ENCODE results near the gene ADGRA3. TPM values are rescaled to one million over a fixed set of nuclear protein-coding genes. Genes with fewer than 3 reads are reported as not detected.

ADGRA3 gene
- total RNA-seq, 6 experiments from 2014 or later, result 25.0 to 146 (median 60.2) TPM

DNA sequence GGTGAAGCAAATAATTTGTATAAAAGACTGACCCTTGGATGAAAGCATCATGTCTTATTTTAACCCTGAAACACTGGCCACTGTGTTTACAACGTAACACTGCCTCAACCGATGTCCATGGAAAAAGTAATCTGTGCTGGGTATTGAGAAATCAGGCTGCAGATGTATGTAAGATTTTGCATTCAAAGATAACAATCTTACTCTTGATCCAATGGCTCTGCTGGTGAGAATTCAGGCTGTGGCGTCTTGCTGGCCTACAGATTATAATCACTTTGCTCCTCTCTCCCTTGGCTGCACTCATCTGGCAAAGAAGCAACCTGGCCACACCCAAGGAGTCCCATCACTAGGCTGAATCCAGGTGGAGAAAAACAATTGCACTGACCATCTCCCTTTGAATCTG is 7.5 kb downstream of the ADGRA3 start:
- TF ChIP-seq, protein P1, sequence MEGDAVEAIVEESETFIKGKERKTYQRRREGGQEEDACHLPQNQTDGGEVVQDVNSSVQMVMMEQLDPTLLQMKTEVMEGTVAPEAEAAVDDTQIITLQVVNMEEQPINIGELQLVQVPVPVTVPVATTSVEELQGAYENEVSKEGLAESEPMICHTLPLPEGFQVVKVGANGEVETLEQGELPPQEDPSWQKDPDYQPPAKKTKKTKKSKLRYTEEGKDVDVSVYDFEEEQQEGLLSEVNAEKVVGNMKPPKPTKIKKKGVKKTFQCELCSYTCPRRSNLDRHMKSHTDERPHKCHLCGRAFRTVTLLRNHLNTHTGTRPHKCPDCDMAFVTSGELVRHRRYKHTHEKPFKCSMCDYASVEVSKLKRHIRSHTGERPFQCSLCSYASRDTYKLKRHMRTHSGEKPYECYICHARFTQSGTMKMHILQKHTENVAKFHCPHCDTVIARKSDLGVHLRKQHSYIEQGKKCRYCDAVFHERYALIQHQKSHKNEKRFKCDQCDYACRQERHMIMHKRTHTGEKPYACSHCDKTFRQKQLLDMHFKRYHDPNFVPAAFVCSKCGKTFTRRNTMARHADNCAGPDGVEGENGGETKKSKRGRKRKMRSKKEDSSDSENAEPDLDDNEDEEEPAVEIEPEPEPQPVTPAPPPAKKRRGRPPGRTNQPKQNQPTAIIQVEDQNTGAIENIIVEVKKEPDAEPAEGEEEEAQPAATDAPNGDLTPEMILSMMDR (IDR thresholded peaks at IDR 0.05), result no peak
- TF ChIP-seq POLR2A (IDR thresholded peaks at IDR 0.05), result no peak
- Histone ChIP-seq H3K4me1 (peaks cover 0 to 37% (median 18%) of the 10 kb centered on the region in 4 donors), H3K4me3 (no peak overlapping the region), H3K27me3 (no peaks in the 10 kb centered on the region), H3K36me3 (no peaks in the 10 kb centered on the region), H3K27ac (no peak overlapping the region), H3K9me3 (no peaks in the 10 kb centered on the region)
- 30% methylated on average over 3 of the region's 3 CpGs for WGBS (ENCODE audit: insufficient coverage, low coverage, low lambda C conversion rate, missing lambda C conversion rate)
- intact Hi-C loops (cut with DNase I), result no loop called here
- DNase-seq (no peak), ATAC-seq (peak in 1 of 4 donors; percentile 24)

GRCh38 chr4:22504922-22505321 is 10.9 kb downstream of the ADGRA3 start:
- no peak overlapping the region for H3K27ac ChIP-seq
- intact Hi-C loops (cut with DNase I), result no loop called here
- DNase-seq (no peak), ATAC-seq (no peak)
- no peaks in the 10 kb centered on the region for H3K9me3 ChIP-seq
- no peak overlapping the region for H3K4me3 ChIP-seq
- WGBS (ENCODE audit: insufficient coverage, low coverage, low lambda C conversion rate, missing lambda C conversion rate), result 92% methylated on average over 3 of the region's 4 CpGs
- H3K36me3 ChIP-seq, result no peaks in the 10 kb centered on the region
- TF ChIP-seq, protein P1 (IDR thresholded peaks at IDR 0.05), result no peak
- TF ChIP-seq POLR2A (IDR thresholded peaks at IDR 0.05), result no peak
- H3K27me3 ChIP-seq, result no peaks in the 10 kb centered on the region
- peaks cover 0 to 37% (median 13%) of the 10 kb centered on the region in 4 donors for H3K4me1 ChIP-seq

DNA sequence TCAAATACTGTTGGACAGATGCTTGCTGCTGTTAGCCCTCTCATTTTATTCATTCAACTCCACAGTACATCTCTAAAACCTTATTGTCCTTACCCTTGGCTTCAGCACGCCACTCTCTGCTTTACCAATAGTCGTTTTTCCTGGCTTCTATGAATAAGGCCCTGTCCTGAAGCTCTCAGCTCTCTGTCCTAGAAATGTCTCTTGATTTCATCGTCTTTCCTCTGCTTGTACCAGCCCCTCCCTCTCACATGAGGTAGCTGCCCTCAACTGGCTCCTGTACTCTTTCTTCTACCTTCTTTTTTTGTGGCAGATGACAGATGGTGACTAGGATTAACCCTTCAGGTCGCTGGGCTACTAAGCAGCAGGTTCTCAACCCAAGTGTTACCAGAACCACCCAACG is 11.4 kb downstream of the ADGRA3 start:
- Histone ChIP-seq H3K27ac (no peak overlapping the region), H3K9me3 (no peaks in the 10 kb centered on the region), H3K27me3 (no peaks in the 10 kb centered on the region), H3K4me3 (no peak overlapping the region), H3K36me3 (no peaks in the 10 kb centered on the region), H3K4me1 (peaks cover 0 to 39% (median 15%) of the 10 kb centered on the region in 4 donors)
- ATAC-seq (no peak), DNase-seq (no peak)
- TF ChIP-seq, protein P1 (IDR thresholded peaks at IDR 0.05), result no peak
- TF ChIP-seq POLR2A (IDR thresholded peaks at IDR 0.05), result no peak
- 76% methylated on average over 5 of the region's 5 CpGs for WGBS (ENCODE audit: insufficient coverage, low coverage, low lambda C conversion rate, missing lambda C conversion rate)
- intact Hi-C loops (cut with DNase I), result no loop called here

GRCh38 chr4:22502895-22503814 is 12.7 kb downstream of the ADGRA3 start:
- peaks cover 0 to 38% (median 15%) of the 10 kb centered on the region in 4 donors for H3K4me1 ChIP-seq
- no peaks in the 10 kb centered on the region for H3K36me3 ChIP-seq
- TF ChIP-seq, protein P1 (IDR thresholded peaks at IDR 0.05), result no peak
- no peak for TF ChIP-seq POLR2A (IDR thresholded peaks at IDR 0.05)
- no peak overlapping the region for H3K27ac ChIP-seq
- H3K4me3 ChIP-seq, result no peak overlapping the region
- no peak for ATAC-seq
- no peaks in the 10 kb centered on the region for H3K9me3 ChIP-seq
- intact Hi-C loops (cut with DNase I), result no loop called here
- 100% methylated on average over 3 of the region's 3 CpGs for WGBS (ENCODE audit: insufficient coverage, low coverage, low lambda C conversion rate, missing lambda C conversion rate)
- no peaks in the 10 kb centered on the region for H3K27me3 ChIP-seq
- no peak for DNase-seq
